NCI-H345 treated with DMSO at 0.1 percent for 48 hours (cell line): ENCODE measurements around the gene HSDL1.

Source experiments
- DNase-seq: peaks from one replicate; lab custom pipeline; 2025; ENCODE audit not compliant: unreplicated experiment; lab: John Stamatoyannopoulos, UW

HSDL1 gene

GRCh38 chr16:84176192-84177053 lies 31.4 kb upstream of the HSDL1 start:
- no peak for DNase-seq

GRCh38 chr16:84175350-84176081 lies 30.5 kb upstream of the HSDL1 start:
- DNase-seq = no peak

- DNase-seq = no peak
These were observed 29.4 kb upstream of the HSDL1 start for GRCh38 chr16:84174396-84174795.

GRCh38 chr16:84169765-84170310 lies 24.9 kb upstream of the HSDL1 start:
- DNase-seq = no peak

GRCh38 chr16:84166796-84167695 lies 22.1 kb upstream of the HSDL1 start:
- DNase-seq = no peak

- DNase-seq = no peak
These were observed 20.8 kb upstream of the HSDL1 start for GRCh38 chr16:84165746-84166145.

- no peak for DNase-seq
These were observed 16.8 kb upstream of the HSDL1 start for GRCh38 chr16:84161801-84162200.

- no peak for DNase-seq
These were observed 16.1 kb upstream of the HSDL1 start for GRCh38 chr16:84161037-84161436.

GRCh38 chr16:84159800-84160199 lies 14.8 kb upstream of the HSDL1 start:
- no peak for DNase-seq

GRCh38 chr16:84159007-84159406 lies 14.0 kb upstream of the HSDL1 start:
- no peak for DNase-seq

- DNase-seq = no peak
These were observed 11.4 kb upstream of the HSDL1 start for GRCh38 chr16:84156342-84156784.

- DNase-seq = no peak
These were observed 10.8 kb upstream of the HSDL1 start for GRCh38 chr16:84155771-84156170.

- no peak for DNase-seq
These were observed 10.2 kb upstream of the HSDL1 start for GRCh38 chr16:84155226-84155625.

GRCh38 chr16:84153660-84154214 lies 8.8 kb upstream of the HSDL1 start:
- DNase-seq = no peak

GRCh38 chr16:84150926-84151325 lies 5.9 kb upstream of the HSDL1 start:
- no peak for DNase-seq

GRCh38 chr16:84144209-84144858 lies 643 bp downstream of the HSDL1 start:
- DNase-seq = no peak

GRCh38 chr16:84143784-84144199 lies 1.2 kb downstream of the HSDL1 start:
- no peak for DNase-seq

- DNase-seq = no peak
These were observed 1.9 kb downstream of the HSDL1 start for GRCh38 chr16:84143081-84143480.

GRCh38 chr16:84141143-84141670 lies 3.8 kb downstream of the HSDL1 start:
- DNase-seq = no peak
